Breast epithelium (tissue), 4 donors: ENCODE data around the gene DBNDD1. TPM values are rescaled to one million over a fixed set of nuclear protein-coding genes. Genes with fewer than 3 reads are reported as not detected.

Experiments
- DNase-seq, 2 donors: peaks; one replicate each; pipeline ENCODE4 v3.0.0-alpha.2; 2019; ENCODE audit warnings: low spot score in 2 of 2
- H3K27ac ChIP-seq, 2 donors: fragments of 200-600 bp; sonication (generic) in 1 of 2; one replicate each; pipeline ENCODE4 v1.5.1; 2016 to 2019; ENCODE audit warnings: mild to moderate bottlenecking in 1 of 2
- H3K27me3 ChIP-seq, 2 donors: fragments of 200-600 bp; sonication (generic) in 1 of 2; one replicate each; pipeline versions ENCODE4 v1.5.1 to v1.6.0; 2017 to 2019; ENCODE audit warnings: control low read depth in 1 of 2, mild to moderate bottlenecking in 1 of 2
- H3K36me3 ChIP-seq: fragments of 200-600 bp; one replicate; pipeline ENCODE4 v1.5.1; 2019
- H3K4me1 ChIP-seq, 2 donors: fragments of 200-600 bp; sonication (generic); one replicate each; pipeline ENCODE4 v1.5.1; 2016 to 2019; ENCODE audit warnings: control low read depth in 1 of 2
- H3K4me3 ChIP-seq, 3 donors: fragments of 200-600 bp; sonication (generic); 1 replicate in 2 of 3; 2 replicates in 1 of 3; pipeline ENCODE4 v1.5.1; 2016 to 2019; ENCODE audit warnings: mild to moderate bottlenecking in 3 of 3, moderate library complexity in 2 of 3
- H3K9me3 ChIP-seq, 2 donors: fragments of 200-600 bp; sonication (generic) in 1 of 2; one replicate each; pipeline ENCODE4 v1.5.1; 2016 to 2019; ENCODE audit warnings: control low read depth in 1 of 2
- CTCF ChIP-seq, 3 donors: fragments of 450-650 bp; IDR thresholded peaks; one replicate each; pipeline ENCODE4 v1.5.1; 2016 to 2017; ENCODE audit warnings: antibody characterized with exemption in 3 of 3, mild to moderate bottlenecking in 3 of 3, moderate library complexity in 3 of 3
- POLR2A ChIP-seq: fragments of 450-650 bp; IDR thresholded peaks from one replicate; pipeline ENCODE4 v1.6.1; 2016; ENCODE audit warnings: antibody characterized with exemption, mild to moderate bottlenecking, moderate library complexity
- POLR2AphosphoS5 ChIP-seq, 3 donors: sonication (generic); formaldehyde crosslinking; IDR thresholded peaks; one replicate each; pipeline ENCODE4 v1.6.1; 2017; ENCODE audit warnings: antibody characterized with exemption in 3 of 3
- intact Hi-C: fragments of 100-400 bp; cut with DNase I; formaldehyde crosslinking; loops from one replicate; pipeline ENCODE4 v1.15.1; 2023; ENCODE audit warnings: low total_unique reads
- total RNA-seq, 3 donors: library from RNA; depleted of rRNA; stranded (reverse); fragments of >200 nt; gene quantifications; one replicate each; pipeline ENCODE4 v1.1.0, GENCODE V29; 2016

Gene DBNDD1
- total RNA-seq, 3 donors from 2014 or later, result 3.7 to 7.9 (median 6.0) TPM

DNA sequence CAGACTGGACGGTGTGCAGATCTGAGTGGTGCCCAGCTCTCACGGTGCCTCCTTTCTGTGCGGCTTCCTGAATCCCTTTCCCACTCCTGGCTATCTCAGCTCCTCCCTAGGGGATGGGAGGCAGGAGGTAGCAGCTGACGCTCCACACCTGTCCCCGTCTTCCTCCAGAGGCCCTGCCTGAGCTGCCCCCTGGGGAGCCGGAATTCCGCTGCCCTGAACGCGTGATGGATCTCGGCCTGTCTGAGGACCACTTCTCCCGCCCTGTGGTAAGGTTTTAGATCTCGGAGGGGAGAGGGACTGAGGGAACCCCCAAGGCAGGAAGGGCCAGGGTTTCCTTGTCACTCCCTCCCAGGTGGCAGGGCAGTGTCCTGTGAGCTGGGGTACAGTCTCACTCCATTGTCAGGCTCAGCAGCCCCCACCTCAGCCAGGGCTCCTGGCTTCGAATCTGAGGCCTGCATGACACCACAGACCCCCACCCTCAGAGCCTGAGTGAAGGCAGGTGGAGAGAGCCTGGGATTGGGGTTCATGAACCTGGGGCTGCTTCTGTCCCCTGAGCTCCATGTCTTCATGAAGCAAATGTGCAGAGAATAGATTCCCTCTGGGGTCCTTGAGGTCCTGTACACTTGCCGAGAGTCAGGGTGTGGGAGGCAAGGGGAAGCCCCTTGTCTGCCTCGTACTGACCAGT, 64.1 kb downstream of the DBNDD1 start:
- no peak overlapping the region for H3K4me3 ChIP-seq
- H3K9me3 ChIP-seq, result no peaks in the 10 kb centered on the region
- H3K27me3 ChIP-seq, result no peaks in the 10 kb centered on the region
- no peaks in the 10 kb centered on the region for H3K36me3 ChIP-seq
- no peak for DNase-seq
- no peaks in the 10 kb centered on the region for H3K4me1 ChIP-seq
- intact Hi-C loops, result no loop called here
- TF ChIP-seq POLR2A (no peak), POLR2AphosphoS5 (IDR thresholded peaks at IDR 0.05) (no peak), CTCF (IDR thresholded peaks at IDR 0.05) (no peak)
- H3K27ac ChIP-seq, result no peak overlapping the region

Other genes with a start within 250 kb of the DBNDD1 start
- 1 to 10 TPM in 2 of 3 donors, under 1 TPM in 1; 0.64 to 4.0 (median 3.9) TPM for gene FANCA, start 202.8 kb downstream of the DBNDD1 start, total RNA-seq
- 10 to 100 TPM in 1 of 3 donors, 1 to 10 TPM in 2; 1.3 to 11.1 (median 7.8) TPM for gene SPIRE2, start 191.0 kb downstream of the DBNDD1 start, total RNA-seq
- gene TCF25, start 145.9 kb downstream of the DBNDD1 start, total RNA-seq, result 100 to 1,000 TPM; 169 to 243 (median 176) TPM
- 1 to 10 TPM; 3.7 to 7.2 (median 3.8) TPM for gene MC1R, start 100.6 kb downstream of the DBNDD1 start, total RNA-seq
- gene TUBB3, start 96.1 kb downstream of the DBNDD1 start, total RNA-seq, result 1 to 10 TPM; 1.6 to 2.9 (median 1.8) TPM
- 10 to 100 TPM; 58.0 to 87.2 (median 75.2) TPM for gene DEF8, start 70.7 kb downstream of the DBNDD1 start, total RNA-seq
- not detected for gene PRDM7, start 57.9 kb upstream of the DBNDD1 start, total RNA-seq